AG10803 (cell line): ENCODE data around the gene UNC93A.

ENCODE experiments used
- DNase-seq: peaks from one replicate; pipeline ENCODE4 v3.0.0; 2010; ENCODE audit warnings: low read depth
- H3K4me3 ChIP-seq: 2 replicates; pipeline ENCODE4 v1.5.1; 2011; ENCODE audit warnings: mild to moderate bottlenecking, low read length, control low read depth
- TF ChIP-seq, protein P1 (sequence below): conservative IDR thresholded peaks from 2 replicates; pipeline ENCODE4 v1.5.1; 2011; ENCODE audit warnings: mild to moderate bottlenecking, low read length, control low read depth, inconsistent platforms

Gene UNC93A

DNA sequence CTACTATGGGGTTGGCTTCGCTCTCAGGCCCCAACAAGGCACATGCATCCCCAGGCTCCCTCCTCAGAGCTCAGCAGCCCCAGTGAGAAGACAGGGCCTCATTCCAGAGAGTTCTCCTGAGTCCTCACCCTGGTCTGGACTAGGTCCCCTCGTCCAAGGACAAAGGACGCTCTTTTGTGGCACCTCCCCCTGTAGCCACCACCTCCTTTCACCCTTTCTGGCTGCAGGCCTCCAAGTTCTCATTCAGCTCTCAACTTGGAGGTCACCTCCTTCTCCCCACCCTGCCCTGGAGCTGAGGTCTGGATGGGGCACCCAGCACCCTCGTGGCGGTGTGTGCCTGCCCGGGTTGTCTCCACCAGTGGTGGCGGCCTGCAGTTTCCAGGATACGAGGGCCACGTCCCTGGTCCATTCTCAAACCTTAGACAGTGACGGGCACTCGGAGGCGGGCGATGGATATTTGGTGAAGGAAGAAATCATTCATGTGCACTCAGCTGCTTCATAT is 2.5 kb downstream of the UNC93A start:
- DNase-seq = no peak

DNA sequence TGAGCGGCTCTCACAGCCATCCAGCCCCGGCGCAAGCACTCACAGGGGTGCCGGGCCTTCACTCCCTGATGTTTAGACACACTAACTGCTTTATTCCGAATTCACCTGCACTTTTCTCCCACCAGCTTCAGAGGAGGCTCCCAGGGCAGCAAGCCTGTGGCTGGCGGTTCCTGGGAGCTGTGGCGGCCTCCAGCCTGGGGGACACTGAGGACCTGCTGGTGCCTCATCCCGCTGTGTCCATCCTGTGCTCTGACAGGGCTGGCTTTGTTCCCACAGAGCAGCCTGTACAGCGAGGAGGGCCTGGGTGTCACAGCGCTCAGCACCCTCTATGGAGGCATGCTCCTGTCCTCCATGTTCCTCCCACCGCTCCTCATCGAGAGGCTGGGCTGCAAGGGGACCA is 3.1 kb downstream of the UNC93A start:
- TF ChIP-seq, protein P1, sequence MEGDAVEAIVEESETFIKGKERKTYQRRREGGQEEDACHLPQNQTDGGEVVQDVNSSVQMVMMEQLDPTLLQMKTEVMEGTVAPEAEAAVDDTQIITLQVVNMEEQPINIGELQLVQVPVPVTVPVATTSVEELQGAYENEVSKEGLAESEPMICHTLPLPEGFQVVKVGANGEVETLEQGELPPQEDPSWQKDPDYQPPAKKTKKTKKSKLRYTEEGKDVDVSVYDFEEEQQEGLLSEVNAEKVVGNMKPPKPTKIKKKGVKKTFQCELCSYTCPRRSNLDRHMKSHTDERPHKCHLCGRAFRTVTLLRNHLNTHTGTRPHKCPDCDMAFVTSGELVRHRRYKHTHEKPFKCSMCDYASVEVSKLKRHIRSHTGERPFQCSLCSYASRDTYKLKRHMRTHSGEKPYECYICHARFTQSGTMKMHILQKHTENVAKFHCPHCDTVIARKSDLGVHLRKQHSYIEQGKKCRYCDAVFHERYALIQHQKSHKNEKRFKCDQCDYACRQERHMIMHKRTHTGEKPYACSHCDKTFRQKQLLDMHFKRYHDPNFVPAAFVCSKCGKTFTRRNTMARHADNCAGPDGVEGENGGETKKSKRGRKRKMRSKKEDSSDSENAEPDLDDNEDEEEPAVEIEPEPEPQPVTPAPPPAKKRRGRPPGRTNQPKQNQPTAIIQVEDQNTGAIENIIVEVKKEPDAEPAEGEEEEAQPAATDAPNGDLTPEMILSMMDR = no peak
- H3K4me3 ChIP-seq = no peak overlapping the region

More for the DNA sequence above, 2.5 kb downstream of the UNC93A start:
- H3K4me3 ChIP-seq = no peak overlapping the region
- TF ChIP-seq, protein P1 = no peak

DNA sequence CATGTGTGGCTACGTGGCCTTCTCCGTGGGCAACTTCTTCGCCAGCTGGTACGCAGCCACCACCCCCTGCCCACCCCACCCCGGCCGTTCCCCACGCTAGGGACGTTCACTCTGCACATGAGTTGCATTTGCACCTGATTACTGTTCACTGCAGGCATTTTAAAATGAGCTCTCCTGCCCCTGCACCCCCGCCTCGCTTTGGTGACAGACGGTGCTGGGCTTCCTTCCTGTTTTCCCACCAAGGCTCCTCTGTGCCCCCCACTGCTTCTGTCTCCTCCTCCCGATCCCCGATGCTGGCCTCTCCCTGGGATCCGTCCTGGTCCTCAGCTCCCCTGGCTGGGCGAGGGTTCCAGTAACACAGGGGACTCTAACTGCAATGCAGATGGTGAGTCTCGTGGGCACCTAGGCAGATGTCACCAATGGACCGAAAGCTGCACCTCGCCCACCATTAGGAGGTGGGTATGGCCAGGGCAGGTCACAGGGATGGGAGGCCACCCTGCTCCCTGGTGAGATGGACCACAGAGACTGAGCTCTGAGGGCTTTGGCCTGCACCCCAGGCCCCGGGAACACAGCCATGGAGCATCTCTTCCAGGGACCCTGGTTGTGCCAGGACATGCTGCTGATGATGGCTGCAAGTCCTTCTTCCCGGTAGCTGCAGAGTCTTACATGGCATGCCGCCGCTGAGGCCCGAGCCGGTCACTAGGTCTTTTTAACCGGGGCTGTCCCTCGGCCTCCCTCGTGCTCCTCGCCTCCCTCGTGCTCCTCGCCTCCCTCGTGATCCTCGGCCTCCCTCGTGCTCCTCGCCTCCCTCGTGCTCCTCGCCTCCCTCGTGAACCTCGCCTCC is 3.8 kb downstream of the UNC93A start:
- TF ChIP-seq, protein P1 = no peak
- H3K4me3 ChIP-seq = no peak overlapping the region
- no peak for DNase-seq

More for the DNA sequence above, 3.1 kb downstream of the UNC93A start:
- DNase-seq = no peak

DNA sequence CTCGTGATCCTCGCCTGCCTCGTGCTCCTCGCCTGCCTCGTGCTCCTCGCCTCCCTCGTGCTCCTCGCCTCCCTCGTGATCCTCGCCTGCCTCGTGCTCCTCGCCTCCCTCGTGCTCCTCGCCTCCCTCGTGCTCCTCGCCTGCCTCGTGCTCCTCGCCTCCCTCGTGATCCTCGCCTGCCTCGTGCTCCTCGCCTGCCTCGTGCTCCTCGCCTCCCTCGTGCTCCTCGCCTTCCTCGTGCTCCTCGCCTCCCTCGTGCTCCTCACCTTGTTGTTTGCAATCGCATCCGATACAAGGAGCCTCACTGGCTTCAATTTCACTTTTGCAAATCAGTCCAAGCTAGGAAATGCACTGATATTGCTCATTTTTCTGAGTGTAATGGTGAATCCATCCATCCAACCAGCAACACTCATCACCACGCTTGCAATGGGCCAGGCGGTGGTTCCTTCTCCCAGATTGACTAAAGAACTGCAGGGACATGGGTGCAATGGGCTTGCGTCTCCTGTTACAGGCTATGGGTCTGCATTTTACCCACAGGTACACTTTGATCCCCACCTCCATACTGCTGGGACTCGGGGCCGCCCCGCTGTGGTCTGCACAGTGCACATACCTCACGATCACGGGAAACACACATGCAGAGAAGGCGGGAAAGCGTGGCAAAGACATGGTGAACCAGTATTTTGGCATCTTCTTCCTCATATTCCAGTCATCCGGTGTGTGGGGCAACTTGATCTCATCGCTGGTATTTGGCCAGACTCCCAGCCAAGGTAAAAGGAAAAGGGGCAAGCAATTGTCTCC is 4.6 kb downstream of the UNC93A start:
- H3K4me3 ChIP-seq = no peak overlapping the region
- TF ChIP-seq, protein P1 = no peak
- no peak for DNase-seq

DNA sequence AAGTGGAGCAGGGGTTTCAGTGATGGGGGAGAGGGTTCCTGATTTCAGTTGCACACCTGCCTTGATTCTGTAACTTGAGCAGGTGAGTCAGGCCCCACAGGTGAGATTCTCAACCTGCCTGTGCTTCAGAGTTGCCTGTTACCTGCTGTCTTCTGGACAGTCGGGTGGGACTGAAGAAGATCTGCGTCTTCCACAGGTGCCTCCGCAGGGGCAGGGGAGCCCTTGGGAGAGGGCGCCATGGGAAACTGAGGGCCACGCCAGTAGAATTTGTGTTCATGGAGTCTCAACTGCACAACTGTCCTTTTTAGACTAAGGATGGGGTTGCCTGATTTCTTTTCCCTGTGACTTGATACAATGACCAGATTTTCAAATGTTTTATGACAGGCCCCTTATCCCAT is 5.2 kb downstream of the UNC93A start:
- H3K4me3 ChIP-seq = no peak overlapping the region
- DNase-seq = no peak
- TF ChIP-seq, protein P1 = no peak

DNA sequence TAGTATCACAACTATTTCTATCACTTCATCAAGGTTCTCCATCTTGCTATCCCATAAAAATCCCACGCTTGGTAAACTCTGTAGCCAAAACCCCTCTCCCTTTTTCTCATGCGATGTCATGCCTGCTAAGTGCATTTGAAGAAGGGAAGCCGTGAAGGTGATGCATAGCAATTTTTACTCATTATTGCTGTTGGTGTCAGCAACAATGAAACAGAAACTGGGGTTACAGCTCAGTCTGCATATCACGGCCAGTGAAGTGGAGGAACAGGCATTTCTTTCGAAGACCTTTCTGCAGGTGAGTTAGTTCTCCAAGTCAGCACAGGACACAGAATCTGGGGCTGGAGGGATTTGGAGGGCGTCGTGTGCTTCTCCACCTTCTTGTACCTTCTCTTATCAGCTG is 5.8 kb downstream of the UNC93A start:
- TF ChIP-seq, protein P1 = no peak
- H3K4me3 ChIP-seq = no peak overlapping the region
- no peak for DNase-seq
